Breast epithelium (tissue), 3 donors: ENCODE measurements around the gene COPZ2.

Source experiments
- POLR2AphosphoS5 ChIP-seq, 3 donors: sonication (generic); formaldehyde crosslinking; IDR thresholded peaks; one replicate each; pipeline ENCODE4 v1.6.1; 2017; ENCODE audit warnings: antibody characterized with exemption in 3 of 3
- TF ChIP-seq, protein P1 (sequence below), 3 donors: fragments of 450-650 bp; IDR thresholded peaks; one replicate each; pipeline ENCODE4 v1.5.1; 2016 to 2017; ENCODE audit warnings: antibody characterized with exemption in 3 of 3, mild to moderate bottlenecking in 3 of 3, moderate library complexity in 3 of 3

DNA sequence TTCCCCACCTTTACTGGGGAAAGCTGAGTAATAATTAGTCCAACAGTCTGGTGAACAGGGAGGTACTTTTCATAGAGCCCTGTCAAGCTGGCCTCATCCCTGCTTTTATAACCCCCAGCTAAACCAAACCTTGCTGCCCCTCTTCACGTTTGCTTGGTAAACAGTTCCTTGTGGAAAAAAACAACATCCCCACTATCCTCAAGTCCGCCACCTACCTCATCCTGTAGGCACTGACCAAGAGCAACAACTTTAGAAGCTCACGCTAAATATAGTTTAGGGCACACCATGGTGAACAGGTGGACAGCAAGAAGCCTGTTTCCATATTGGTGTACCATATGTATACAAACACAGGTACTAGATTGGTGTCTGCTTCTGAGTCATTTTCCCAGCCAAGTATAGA, 27.0 kb upstream of the COPZ2 start:
- TF ChIP-seq, protein P1, sequence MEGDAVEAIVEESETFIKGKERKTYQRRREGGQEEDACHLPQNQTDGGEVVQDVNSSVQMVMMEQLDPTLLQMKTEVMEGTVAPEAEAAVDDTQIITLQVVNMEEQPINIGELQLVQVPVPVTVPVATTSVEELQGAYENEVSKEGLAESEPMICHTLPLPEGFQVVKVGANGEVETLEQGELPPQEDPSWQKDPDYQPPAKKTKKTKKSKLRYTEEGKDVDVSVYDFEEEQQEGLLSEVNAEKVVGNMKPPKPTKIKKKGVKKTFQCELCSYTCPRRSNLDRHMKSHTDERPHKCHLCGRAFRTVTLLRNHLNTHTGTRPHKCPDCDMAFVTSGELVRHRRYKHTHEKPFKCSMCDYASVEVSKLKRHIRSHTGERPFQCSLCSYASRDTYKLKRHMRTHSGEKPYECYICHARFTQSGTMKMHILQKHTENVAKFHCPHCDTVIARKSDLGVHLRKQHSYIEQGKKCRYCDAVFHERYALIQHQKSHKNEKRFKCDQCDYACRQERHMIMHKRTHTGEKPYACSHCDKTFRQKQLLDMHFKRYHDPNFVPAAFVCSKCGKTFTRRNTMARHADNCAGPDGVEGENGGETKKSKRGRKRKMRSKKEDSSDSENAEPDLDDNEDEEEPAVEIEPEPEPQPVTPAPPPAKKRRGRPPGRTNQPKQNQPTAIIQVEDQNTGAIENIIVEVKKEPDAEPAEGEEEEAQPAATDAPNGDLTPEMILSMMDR (IDR thresholded peaks at IDR 0.05), result no peak
- no peak for TF ChIP-seq POLR2AphosphoS5 (IDR thresholded peaks at IDR 0.05)
